ENCODE measurements around the gene CC2D2A.

Gene CC2D2A

DNA sequence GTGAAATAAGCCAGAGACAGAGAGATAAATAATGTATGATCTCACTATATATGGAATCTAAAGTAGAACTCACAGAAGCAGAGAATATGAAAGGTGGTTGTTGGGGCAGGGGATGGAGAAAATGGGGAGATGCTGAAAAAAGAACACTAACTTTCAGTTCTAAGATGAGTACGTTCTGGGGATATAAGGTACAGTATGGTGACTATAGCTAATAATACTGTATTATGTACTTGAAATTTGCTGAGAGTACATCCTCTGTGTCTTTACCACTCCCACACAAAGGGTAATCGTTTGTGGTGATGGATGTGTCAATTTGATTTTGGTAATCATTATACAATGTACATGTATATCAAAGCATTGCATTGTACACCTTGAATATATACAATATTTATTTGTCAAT is 178.9 kb downstream of the CC2D2A start:
- H4K20me1 ChIP-seq (ENCODE audit: control insufficient read depth, insufficient read depth, low read depth, low read length), result no peaks in the 10 kb centered on the region; the same call in 1 of the 2 replicates
- H3K36me3 ChIP-seq (ENCODE audit: control insufficient read depth, low read length), result peaks cover 8% of the 10 kb centered on the region; the same call in 1 of the 2 replicates
- H3K4me1 ChIP-seq (ENCODE audit: control insufficient read depth, low read length), result peaks cover 45% of the 10 kb centered on the region
- no peak overlapping the region for H3K4me3 ChIP-seq (ENCODE audit: low read length)
- peaks cover 97% of the 10 kb centered on the region for H3K79me2 ChIP-seq (ENCODE audit: control insufficient read depth, low read length)
- H3K9me2 ChIP-seq (replicated peaks; ENCODE audit: control insufficient read depth, low read length), result no peaks in the 10 kb centered on the region
- H3F3A ChIP-seq (ENCODE audit: control insufficient read depth, insufficient read depth), result peaks cover 5% of the 10 kb centered on the region; the same call in 1 of the 2 replicates
- no peak overlapping the region for H3K27ac ChIP-seq (ENCODE audit: low read depth, low read length)
- no peak overlapping the region for H3K4me2 ChIP-seq (ENCODE audit: low read length)
- H3K9me3 ChIP-seq (ENCODE audit: control insufficient read depth, insufficient read depth, low read length), result no peaks in the 10 kb centered on the region
- no peaks in the 10 kb centered on the region for H3K27me3 ChIP-seq (ENCODE audit: control insufficient read depth, low read length)
- TF ChIP-seq, protein P1, sequence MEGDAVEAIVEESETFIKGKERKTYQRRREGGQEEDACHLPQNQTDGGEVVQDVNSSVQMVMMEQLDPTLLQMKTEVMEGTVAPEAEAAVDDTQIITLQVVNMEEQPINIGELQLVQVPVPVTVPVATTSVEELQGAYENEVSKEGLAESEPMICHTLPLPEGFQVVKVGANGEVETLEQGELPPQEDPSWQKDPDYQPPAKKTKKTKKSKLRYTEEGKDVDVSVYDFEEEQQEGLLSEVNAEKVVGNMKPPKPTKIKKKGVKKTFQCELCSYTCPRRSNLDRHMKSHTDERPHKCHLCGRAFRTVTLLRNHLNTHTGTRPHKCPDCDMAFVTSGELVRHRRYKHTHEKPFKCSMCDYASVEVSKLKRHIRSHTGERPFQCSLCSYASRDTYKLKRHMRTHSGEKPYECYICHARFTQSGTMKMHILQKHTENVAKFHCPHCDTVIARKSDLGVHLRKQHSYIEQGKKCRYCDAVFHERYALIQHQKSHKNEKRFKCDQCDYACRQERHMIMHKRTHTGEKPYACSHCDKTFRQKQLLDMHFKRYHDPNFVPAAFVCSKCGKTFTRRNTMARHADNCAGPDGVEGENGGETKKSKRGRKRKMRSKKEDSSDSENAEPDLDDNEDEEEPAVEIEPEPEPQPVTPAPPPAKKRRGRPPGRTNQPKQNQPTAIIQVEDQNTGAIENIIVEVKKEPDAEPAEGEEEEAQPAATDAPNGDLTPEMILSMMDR (IDR thresholded peaks at IDR 0.05; ENCODE audit: low read depth, low read length, poor library complexity, severe bottlenecking), result no peak
- no peak for TF ChIP-seq EZH2phosphoT487 (IDR thresholded peaks at IDR 0.05; ENCODE audit: borderline replicate concordance, low read length)

DNA sequence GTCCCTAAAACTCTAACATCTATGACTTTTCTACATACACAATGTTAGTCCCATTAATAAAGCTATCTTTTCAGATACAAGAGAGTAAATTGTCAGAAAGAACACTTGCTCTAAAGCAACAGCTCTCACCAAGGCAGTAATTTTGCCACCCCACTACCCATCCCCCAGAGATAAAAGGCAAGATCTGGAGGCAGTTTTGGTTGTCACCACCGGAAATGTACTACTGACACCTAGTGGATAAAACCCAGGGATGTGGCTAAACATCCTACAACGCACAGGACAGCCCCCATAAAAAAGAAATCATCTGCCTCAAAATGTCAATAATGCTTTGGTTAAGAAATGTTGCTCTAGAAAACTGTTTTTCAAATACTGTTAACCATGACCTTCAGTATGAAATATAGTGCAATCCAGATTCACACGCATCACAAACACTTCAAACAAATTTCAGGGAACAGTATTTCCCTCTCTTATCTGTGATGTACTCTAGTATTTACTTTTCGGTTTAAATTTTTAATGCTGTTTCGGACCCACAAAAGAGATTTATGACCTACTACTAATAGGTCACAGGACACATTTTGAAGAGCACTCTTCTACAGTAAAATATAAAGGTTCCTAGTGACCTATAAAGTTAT is 180.3 kb downstream of the CC2D2A start:
- no peaks in the 10 kb centered on the region for H3K9me2 ChIP-seq (replicated peaks; ENCODE audit: control insufficient read depth, low read length)
- peaks cover 5% of the 10 kb centered on the region for H4K20me1 ChIP-seq (ENCODE audit: control insufficient read depth, insufficient read depth, low read depth, low read length)
- H3K27me3 ChIP-seq (ENCODE audit: control insufficient read depth, low read length), result no peaks in the 10 kb centered on the region
- H3K79me2 ChIP-seq (ENCODE audit: control insufficient read depth, low read length), result peaks cover 96% of the 10 kb centered on the region
- no peaks in the 10 kb centered on the region for H3K9me3 ChIP-seq (ENCODE audit: control insufficient read depth, insufficient read depth, low read length)
- H3K27ac ChIP-seq (ENCODE audit: low read depth, low read length), result no peak overlapping the region
- peaks cover 11% of the 10 kb centered on the region; the same call in 1 of the 2 replicates for H3K36me3 ChIP-seq (ENCODE audit: control insufficient read depth, low read length)
- H3K4me2 ChIP-seq (ENCODE audit: low read length), result peak overlapping the region; percentile 49
- H3K4me1 ChIP-seq (ENCODE audit: control insufficient read depth, low read length), result peaks cover 51% of the 10 kb centered on the region
- no peak for TF ChIP-seq EZH2phosphoT487 (IDR thresholded peaks at IDR 0.05; ENCODE audit: borderline replicate concordance, low read length)
- TF ChIP-seq, protein P1 (IDR thresholded peaks at IDR 0.05; ENCODE audit: low read depth, low read length, poor library complexity, severe bottlenecking), result peak; percentile 82
- peak overlapping the region; percentile 28; the same call in 1 of the 2 replicates for H3K4me3 ChIP-seq (ENCODE audit: low read length)
- 0 out of 2 replicates have a peak, but pooled peaks cover 5% of the 10 kb centered on the region for H3F3A ChIP-seq (ENCODE audit: control insufficient read depth, insufficient read depth)

Data from DOHH2 (cell line).